DOHH2 (cell line): Measurements from ENCODE around the gene EHMT2.

Experiments
- H3F3A ChIP-seq: fragments of 200-600 bp; sonication (generic), shearing (Covaris generic); 2 replicates; pipeline ENCODE4 v1.6.0; 2016; ENCODE audit warnings: antibody characterized with exemption, mild to moderate bottlenecking; ENCODE audit not compliant: control insufficient read depth, insufficient read depth
- H3K27ac ChIP-seq: fragments of 200-600 bp; sonication (generic); 2 replicates; pipeline ENCODE4 v1.5.1; 2014; ENCODE audit warnings: low read depth, mild to moderate bottlenecking, low read length, moderate library complexity
- H3K27me3 ChIP-seq: fragments of 200-600 bp; sonication (generic); 2 replicates; pipeline ENCODE4 v1.6.1; 2014; ENCODE audit warnings: mild to moderate bottlenecking, low read length, mixed read lengths; ENCODE audit not compliant: control insufficient read depth
- H3K36me3 ChIP-seq: fragments of 200-600 bp; sonication (generic); 2 replicates; pipeline ENCODE4 v1.6.1; 2014; ENCODE audit warnings: mild to moderate bottlenecking, low read length, moderate library complexity, mixed read lengths; ENCODE audit not compliant: control insufficient read depth
- H3K4me1 ChIP-seq: fragments of 200-600 bp; sonication (generic); 2 replicates; pipeline ENCODE4 v1.6.1; 2014; ENCODE audit warnings: mild to moderate bottlenecking, low read length, mixed read lengths; ENCODE audit not compliant: control insufficient read depth
- H3K4me2 ChIP-seq: fragments of 200-600 bp; sonication (generic); 2 replicates; pipeline ENCODE4 v1.6.0; 2014; ENCODE audit warnings: mild to moderate bottlenecking, low read length, moderate library complexity
- H3K4me3 ChIP-seq: fragments of 200-600 bp; sonication (generic); 2 replicates; pipeline ENCODE4 v1.5.1; 2014; ENCODE audit warnings: mild to moderate bottlenecking, low read length, mixed read lengths
- H3K79me2 ChIP-seq: fragments of 200-600 bp; sonication (generic); 2 replicates; pipeline ENCODE4 v1.6.1; 2014; ENCODE audit warnings: mild to moderate bottlenecking, low read length, mixed read lengths; ENCODE audit not compliant: control insufficient read depth
- H3K9me2 ChIP-seq: fragments of 200-600 bp; sonication (generic); replicated peaks from 2 replicates; pipeline ENCODE4 v1.6.1; 2014; ENCODE audit warnings: mild to moderate bottlenecking, low read length, mixed read lengths; ENCODE audit not compliant: control insufficient read depth
- H3K9me3 ChIP-seq: fragments of 200-600 bp; sonication (generic); 2 replicates; pipeline ENCODE4 v1.6.1; 2014; ENCODE audit warnings: antibody characterized with exemption, low read length, mixed read lengths; ENCODE audit not compliant: control insufficient read depth, insufficient read depth
- H4K20me1 ChIP-seq: fragments of 200-600 bp; sonication (generic); 2 replicates; pipeline ENCODE4 v1.6.0; 2014; ENCODE audit warnings: low read depth, mild to moderate bottlenecking, antibody characterized with exemption, low read length, moderate library complexity; ENCODE audit not compliant: control insufficient read depth, insufficient read depth
- CTCF ChIP-seq: fragments of 200-600 bp; sonication (generic); IDR thresholded peaks from one replicate; pipeline ENCODE4 v1.5.1; 2014; ENCODE audit warnings: antibody characterized with exemption, mild to moderate bottlenecking, low read depth, low read length; ENCODE audit not compliant: poor library complexity, severe bottlenecking
- EZH2phosphoT487 ChIP-seq: fragments of 200-600 bp; sonication (generic); IDR thresholded peaks from 2 replicates; pipeline ENCODE4 v1.6.1; 2017; ENCODE audit warnings: borderline replicate concordance, mild to moderate bottlenecking, antibody characterized with exemption, low read length, moderate library complexity, mixed read lengths

The EHMT2 gene

DNA sequence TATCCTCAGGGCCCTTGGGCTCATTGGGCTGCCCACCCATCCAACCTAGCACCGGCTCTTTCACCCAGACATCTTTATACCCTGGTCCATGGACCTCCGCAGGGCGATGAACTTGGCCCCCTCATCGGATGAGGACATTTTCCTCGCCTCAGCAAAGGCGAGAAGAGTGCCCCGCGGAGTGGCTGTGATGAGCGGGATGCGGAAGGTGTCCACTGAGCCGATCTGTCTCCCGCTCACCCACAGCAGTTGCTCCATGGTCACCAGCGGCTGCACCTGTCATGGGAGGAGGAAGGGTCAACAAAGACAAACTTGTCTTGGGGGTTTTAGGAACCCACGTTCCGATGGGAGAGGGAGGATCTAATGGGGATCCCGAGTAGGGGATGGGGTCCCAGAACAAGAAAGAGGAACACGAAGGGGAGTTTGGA is 35.6 kb downstream of the EHMT2 start:
- H3K27ac ChIP-seq: no peak overlapping the region
- H3F3A ChIP-seq: peaks cover 9% of the 10 kb centered on the region; the same call in 1 of the 2 replicates
- H3K36me3 ChIP-seq: peaks cover 5% of the 10 kb centered on the region; the same call in 1 of the 2 replicates
- peaks cover 19% of the 10 kb centered on the region for H3K4me1 ChIP-seq
- H3K4me2 ChIP-seq: peak overlapping the region; percentile 83
- H3K9me2 ChIP-seq: no peaks in the 10 kb centered on the region
- TF ChIP-seq EZH2phosphoT487 (no peak), CTCF (no peak)
- no peaks in the 10 kb centered on the region for H3K27me3 ChIP-seq
- H3K9me3 ChIP-seq: no peaks in the 10 kb centered on the region
- peak overlapping the region; percentile 84 for H3K4me3 ChIP-seq
- 0 out of 2 replicates have a peak, but pooled peaks cover 8% of the 10 kb centered on the region for H3K79me2 ChIP-seq
- H4K20me1 ChIP-seq: no peaks in the 10 kb centered on the region

DNA sequence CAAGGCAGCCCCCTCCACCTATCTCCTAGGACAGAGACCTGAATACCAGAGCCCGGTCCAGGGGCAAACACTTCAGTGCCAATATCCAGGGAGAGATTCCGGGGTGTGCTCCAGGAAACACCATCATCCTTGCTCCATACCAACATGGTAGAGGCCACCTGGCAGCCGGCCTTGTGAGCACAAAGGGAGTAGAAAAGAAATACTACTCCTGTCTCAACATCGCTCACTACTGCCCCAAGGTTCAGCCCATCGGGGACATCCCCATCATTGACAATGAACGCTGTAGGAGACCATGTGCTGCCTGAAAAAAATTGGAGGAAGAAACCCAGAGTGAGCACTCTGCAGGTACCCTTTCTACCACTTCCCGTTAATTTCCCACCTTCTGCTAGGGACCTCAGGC is 36.3 kb downstream of the EHMT2 start:
- H3K27ac ChIP-seq: no peak overlapping the region
- H3K36me3 ChIP-seq: peaks cover 5% of the 10 kb centered on the region; the same call in 1 of the 2 replicates

GRCh38 chr6:31860349-31860748 is 37.1 kb downstream of the EHMT2 start:
- Histone ChIP-seq H3K36me3 (peaks cover 5% of the 10 kb centered on the region; the same call in 1 of the 2 replicates), H4K20me1 (no peaks in the 10 kb centered on the region), H3K9me3 (no peaks in the 10 kb centered on the region), H3K4me1 (peaks cover 19% of the 10 kb centered on the region), H3K79me2 (0 out of 2 replicates have a peak, but pooled peaks cover 8% of the 10 kb centered on the region), H3F3A (peaks cover 9% of the 10 kb centered on the region; the same call in 1 of the 2 replicates), H3K27ac (no peak overlapping the region), H3K4me3 (no peak overlapping the region), H3K4me2 (no peak overlapping the region), H3K9me2 (no peaks in the 10 kb centered on the region), H3K27me3 (no peaks in the 10 kb centered on the region)
- TF ChIP-seq EZH2phosphoT487 (no peak), CTCF (no peak)

More for the DNA sequence above, 36.3 kb downstream of the EHMT2 start:
- no peaks in the 10 kb centered on the region for H4K20me1 ChIP-seq
- no peak overlapping the region for H3K4me2 ChIP-seq
- H3K27me3 ChIP-seq: no peaks in the 10 kb centered on the region
- H3K9me2 ChIP-seq: no peaks in the 10 kb centered on the region
- H3K9me3 ChIP-seq: no peaks in the 10 kb centered on the region
- peaks cover 9% of the 10 kb centered on the region; the same call in 1 of the 2 replicates for H3F3A ChIP-seq
- H3K4me1 ChIP-seq: peaks cover 19% of the 10 kb centered on the region
- TF ChIP-seq CTCF (no peak), EZH2phosphoT487 (no peak)
- 0 out of 2 replicates have a peak, but pooled peaks cover 8% of the 10 kb centered on the region for H3K79me2 ChIP-seq
- H3K4me3 ChIP-seq: no peak overlapping the region

GRCh38 chr6:31859923-31860322 is 37.6 kb downstream of the EHMT2 start:
- Histone ChIP-seq H3K4me3 (no peak overlapping the region), H3K27ac (no peak overlapping the region), H3K4me1 (peaks cover 19% of the 10 kb centered on the region), H3K9me2 (no peaks in the 10 kb centered on the region), H3K36me3 (peaks cover 5% of the 10 kb centered on the region; the same call in 1 of the 2 replicates), H3K9me3 (no peaks in the 10 kb centered on the region), H3K4me2 (no peak overlapping the region), H3F3A (peaks cover 9% of the 10 kb centered on the region; the same call in 1 of the 2 replicates), H3K27me3 (no peaks in the 10 kb centered on the region), H3K79me2 (0 out of 2 replicates have a peak, but pooled peaks cover 8% of the 10 kb centered on the region), H4K20me1 (no peaks in the 10 kb centered on the region)
- TF ChIP-seq EZH2phosphoT487 (no peak), CTCF (no peak)
